ENCODE results near the gene KIAA0930.

The KIAA0930 gene

DNA sequence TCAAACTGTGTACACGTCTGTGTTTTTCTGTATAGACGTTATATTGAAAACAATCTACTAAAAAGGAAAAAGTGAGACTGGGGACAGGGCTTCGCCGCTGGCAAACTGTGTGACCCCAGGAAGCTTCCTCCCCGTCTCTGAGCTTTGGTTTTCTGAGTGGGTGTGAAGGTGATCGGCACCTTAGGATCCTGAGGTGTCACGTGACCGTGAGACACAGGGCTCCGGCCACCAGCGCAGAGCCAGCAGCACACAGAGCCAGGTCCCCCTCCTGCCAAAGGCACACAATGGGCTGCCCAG, 32.0 kb downstream of the KIAA0930 start:
- in situ Hi-C loops (cut with HindIII; ENCODE audit: low pct_ligation_motif_present, low pct_unique_long_range_greater_than_20kb, low sequenced_read_pairs) = no loop called here
- no peak for DNase-seq

DNA sequence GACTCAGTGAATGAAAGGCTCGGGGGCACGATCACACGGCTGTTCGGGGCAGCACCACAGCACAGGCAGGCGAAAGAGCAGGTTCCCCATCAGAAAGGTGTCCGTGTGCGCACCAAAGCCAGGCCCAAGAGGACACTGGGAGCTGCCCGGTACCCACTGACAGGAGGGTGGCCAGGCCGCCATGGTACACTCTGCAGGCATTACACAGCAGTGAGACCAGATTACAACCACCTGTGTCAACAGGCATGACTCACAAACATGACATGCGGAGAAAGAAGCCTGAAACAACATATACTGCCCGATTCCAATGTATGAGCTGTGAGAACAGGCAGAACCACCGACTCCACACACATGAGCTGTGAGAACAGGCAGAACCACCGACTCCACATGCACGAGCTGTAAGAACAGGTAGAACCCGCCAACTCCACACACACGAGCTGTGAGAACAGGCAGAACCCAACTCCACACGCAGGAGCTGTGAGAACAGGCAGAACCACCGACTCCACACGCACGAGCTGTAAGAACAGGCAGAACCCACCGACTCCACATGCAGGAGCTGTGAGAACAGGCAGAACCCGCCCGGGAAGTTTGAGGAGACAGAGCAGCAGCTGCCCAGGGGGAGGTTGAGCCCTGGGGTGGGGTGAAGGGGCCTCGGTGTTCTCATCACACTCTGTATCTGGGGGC, 32.6 kb downstream of the KIAA0930 start:
- in situ Hi-C loops (cut with HindIII; ENCODE audit: low pct_ligation_motif_present, low pct_unique_long_range_greater_than_20kb, low sequenced_read_pairs) = no loop called here
- DNase-seq = no peak

DNA sequence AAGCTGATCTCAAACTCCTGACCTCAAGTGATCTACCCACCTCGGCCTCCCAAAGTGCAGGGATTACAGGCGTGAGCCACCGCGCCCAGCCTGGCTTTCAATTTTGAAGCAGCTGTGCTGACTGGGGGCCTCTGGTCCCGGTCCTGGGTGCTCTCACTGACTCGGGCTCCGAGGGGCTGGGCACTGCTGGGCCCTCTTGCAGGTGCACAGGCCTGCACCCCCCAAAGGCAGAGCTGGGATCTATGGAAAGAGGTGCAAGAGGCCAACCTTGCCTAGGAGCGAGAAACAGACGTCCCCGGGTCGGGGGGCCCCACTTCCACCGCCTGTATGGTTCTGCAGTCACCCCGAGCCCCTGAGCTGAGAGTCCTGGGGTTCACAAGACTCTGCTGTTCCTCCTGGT, 33.2 kb downstream of the KIAA0930 start:
- DNase-seq = no peak
- in situ Hi-C loops (cut with HindIII; ENCODE audit: low pct_ligation_motif_present, low pct_unique_long_range_greater_than_20kb, low sequenced_read_pairs) = no loop called here

DNA sequence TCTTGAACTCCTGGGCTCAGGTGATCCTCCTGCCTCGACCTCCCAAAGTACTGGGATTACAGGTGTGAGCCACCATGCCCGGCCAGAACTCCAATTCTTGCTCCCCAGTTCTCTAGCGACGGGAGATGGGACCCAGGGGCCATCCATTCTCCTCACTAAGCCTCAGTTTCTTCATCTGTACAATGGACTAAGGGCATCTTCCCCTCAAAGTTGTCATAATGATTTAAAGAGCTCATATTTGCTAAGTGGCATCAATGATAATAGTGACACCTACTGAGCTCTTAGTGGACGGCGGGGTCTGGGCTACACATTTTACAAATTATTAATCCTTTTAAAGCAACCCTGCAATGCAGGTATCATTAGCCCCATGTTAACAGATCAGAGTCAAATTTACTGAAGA, 34.5 kb downstream of the KIAA0930 start:
- in situ Hi-C loops (cut with HindIII; ENCODE audit: low pct_ligation_motif_present, low pct_unique_long_range_greater_than_20kb, low sequenced_read_pairs) = no loop called here
- DNase-seq = no peak

DNA sequence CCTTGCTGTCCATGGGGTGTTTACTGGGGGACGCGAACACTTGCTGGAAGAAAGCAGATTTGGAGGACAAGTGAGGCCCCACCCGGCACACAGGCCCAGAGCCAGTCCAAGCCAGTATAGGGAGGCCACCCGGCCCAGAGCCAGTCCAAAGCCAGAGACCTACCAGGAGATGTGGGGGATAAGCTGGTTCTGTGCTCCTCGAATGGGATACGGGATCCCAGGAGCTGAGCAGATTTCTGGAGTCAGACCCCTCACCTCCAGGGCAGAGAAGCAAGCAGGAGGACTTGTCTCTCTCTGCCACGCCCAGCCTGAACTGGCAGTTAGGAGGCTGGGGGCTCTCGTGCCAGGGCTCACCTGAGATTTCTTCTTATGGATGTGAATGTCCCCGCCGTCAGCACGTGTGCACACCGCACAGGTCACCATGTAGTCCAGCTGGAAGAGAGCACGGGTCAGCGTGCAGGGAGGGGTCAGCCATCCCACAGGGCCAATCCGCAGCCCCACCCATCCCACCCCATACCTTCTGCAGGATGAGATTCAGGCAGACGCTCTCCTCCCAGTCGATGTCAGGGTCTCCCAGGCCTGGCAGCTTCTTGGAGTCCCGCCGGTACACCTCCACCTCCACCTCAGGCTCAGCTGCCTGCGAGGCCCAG, 35.3 kb downstream of the KIAA0930 start:
- DNase-seq = no peak
- in situ Hi-C loops (cut with HindIII; ENCODE audit: low pct_ligation_motif_present, low pct_unique_long_range_greater_than_20kb, low sequenced_read_pairs) = no loop called here

DNA sequence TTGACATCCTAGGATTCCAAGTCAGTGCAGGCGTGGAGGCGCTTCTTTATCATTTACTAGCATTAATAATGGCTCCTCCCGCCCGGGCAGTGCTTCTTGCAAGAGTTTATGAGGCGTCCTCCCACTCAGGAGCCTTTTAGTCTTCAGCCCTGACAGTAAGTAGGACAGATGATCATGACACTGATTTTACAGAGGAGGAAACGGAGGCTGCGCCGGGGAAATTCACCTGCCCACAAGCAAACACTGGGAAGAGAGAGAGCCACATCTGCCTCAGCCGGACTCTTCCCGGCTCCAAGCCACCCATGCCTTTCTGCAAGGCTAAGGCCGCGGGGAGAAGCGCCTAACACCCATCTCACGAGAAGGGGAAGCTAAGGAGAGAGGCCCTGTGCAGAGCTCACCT, 35.9 kb downstream of the KIAA0930 start:
- no peak for DNase-seq
- in situ Hi-C loops (cut with HindIII; ENCODE audit: low pct_ligation_motif_present, low pct_unique_long_range_greater_than_20kb, low sequenced_read_pairs) = no loop called here

DNA sequence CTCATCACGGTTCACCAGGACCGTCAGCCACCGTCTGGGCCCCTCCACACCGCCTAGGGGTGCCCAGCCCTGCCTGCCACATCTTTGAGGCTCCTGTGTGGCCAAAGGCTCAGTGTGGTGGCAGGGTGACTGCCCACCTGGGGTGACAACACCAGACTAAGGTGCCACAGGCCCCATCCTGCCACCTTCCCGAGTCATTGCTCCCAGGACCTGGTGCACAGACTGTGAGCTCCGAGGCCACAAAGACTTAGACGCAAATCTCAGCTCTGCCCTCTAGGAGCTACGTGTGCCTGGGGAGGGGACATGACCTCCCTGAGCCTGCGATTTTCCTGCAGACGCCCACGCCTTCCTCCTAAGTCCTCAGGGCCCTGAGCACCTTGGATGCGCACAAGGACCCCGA, 36.5 kb downstream of the KIAA0930 start:
- no peak for DNase-seq
- in situ Hi-C loops (cut with HindIII; ENCODE audit: low pct_ligation_motif_present, low pct_unique_long_range_greater_than_20kb, low sequenced_read_pairs) = no loop called here

DNA sequence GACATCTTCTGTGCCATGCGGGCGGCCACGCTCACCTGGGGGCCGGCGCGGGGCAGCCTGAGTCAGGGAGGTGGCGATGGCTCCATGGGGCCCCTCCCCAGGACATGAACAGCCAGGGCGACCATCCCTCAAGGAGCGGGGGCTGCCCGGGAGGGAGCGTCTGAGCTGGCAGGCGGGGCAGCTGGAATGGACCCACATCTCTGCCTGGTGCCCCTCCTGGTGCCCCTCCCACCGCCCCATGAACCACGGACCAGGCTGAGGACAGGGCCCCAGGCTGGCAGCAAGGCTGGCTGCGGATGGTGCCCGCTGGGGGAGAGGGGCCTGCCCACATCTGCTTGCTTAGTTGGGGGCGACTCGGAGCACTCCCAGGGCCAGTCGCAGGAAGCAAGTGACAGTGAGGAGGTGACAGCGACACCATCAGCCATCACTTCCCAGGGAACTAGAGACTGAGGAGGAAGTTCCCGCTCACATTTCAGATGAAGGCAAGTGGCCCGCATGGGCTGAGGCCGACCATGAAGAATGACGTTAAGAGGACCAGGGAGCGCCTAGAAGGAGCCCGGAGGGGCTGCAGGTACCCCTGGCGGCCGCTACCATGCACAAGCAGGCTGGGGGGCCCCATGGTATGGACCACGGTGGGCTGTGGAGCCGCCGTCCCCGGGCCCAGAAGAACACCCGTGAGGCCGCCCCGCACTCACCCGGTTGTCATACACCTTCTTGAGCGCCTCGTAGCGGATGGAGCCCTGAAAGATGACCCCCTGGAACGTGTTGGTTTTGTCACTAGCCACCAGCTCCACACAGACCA, 37.3 kb downstream of the KIAA0930 start:
- in situ Hi-C loops (cut with HindIII; ENCODE audit: low pct_ligation_motif_present, low pct_unique_long_range_greater_than_20kb, low sequenced_read_pairs) = no loop called here
- no peak for DNase-seq

DNA sequence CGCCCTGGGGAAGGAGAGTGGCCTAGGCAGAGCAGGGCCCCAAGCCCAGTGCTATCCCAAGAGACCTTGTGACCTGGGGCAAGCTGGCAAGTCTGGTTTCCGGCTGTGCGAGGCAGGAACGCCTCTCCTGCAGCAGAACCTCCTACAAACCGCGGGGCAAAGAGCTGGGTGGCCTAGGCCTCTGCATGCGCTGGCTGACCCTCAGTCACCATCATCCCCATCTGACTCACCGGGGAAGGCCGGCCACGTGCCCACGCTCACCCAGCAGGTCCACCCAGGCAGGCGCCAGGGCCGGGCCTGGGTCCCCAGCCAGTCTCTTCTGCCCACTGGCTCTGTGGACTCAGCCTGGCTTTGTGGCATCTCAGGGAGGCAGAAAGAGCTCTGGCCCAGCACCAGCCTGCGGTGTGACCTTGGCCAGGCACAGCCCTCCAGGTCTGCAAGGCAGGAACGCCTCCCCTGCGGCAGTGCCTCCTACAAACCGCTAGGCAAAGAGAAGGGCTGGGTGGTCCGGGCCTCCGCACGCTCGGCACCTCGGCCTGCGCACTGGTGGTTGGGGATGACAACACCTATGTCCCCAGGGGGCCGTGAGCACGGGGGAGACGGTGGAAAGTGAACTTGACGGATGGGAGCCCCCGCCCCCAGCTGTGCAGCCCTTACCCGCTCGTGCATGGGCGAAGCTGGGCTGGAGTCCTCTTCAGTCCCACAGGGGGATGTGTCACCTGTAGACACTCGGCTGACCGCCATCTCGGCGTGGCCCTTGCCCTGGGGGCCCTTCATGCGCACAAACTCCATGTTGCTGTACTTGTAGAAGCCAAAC, 38.2 kb downstream of the KIAA0930 start:
- no peak for DNase-seq
- in situ Hi-C loops (cut with HindIII; ENCODE audit: low pct_ligation_motif_present, low pct_unique_long_range_greater_than_20kb, low sequenced_read_pairs) = no loop called here

DNA sequence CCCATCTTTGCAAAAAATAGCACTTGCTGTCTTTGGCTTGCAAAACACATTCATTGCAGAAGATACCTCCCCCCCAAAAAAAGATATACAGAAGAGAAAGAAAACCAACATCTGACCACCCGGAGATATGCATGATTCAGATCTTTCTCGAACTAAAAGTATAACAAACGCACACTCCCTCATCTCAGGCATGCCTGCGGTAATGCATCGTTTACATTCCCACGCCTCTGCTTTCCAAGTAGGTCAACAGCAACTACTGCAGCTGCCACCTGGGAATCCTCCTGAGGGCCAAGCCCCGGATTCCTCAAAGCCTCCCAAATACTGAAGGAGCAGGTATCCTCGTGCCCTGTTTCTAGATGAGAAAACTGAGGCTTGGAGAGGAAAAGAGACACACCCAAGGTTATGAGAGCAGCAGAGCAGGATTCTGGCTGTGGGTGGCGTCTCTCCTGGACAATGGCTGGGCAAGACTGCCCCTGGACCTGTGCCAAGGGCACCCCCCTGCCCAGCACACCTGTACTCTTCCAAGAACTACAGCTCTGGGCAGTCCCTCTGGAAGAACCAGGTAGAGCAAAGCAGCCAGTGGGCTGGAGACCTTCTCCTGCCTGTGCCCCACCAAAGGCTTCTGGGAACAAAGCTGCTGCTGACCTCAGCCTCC, 38.9 kb downstream of the KIAA0930 start:
- in situ Hi-C loops (cut with HindIII; ENCODE audit: low pct_ligation_motif_present, low pct_unique_long_range_greater_than_20kb, low sequenced_read_pairs) = no loop called here
- no peak for DNase-seq

DNA sequence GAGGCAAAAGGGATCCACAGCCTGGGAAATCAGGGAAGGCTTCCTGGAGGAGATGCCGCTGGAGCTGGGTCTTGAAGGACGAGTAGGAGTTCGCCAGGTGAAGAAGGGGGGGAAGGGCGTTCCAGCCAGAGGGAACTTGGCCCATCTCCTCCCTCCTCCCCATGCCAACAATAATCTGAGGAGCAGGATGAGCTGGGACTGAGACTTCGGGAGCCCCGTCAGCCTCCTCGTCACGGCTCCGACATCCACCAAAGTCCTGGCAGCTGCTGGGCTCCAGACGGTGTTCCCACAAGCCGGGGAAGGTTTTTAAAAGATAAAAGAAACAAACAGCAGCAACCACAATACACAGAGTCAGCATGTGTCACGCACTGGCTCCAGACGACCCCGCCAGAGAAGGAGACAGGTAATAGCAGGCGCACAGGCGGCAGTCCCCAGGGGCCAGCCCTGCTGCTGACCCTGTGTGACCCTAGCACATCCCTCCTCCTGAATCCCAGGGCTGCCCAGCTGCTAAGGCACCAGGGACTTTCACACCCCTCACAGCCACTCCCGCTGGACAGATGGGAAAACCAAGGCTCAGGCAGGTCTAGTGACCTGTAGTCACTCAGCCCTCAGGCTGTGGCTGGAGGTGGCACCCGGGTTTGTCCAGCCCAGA, 39.7 kb downstream of the KIAA0930 start:
- in situ Hi-C loops (cut with HindIII; ENCODE audit: low pct_ligation_motif_present, low pct_unique_long_range_greater_than_20kb, low sequenced_read_pairs) = no loop called here
- no peak for DNase-seq

DNA sequence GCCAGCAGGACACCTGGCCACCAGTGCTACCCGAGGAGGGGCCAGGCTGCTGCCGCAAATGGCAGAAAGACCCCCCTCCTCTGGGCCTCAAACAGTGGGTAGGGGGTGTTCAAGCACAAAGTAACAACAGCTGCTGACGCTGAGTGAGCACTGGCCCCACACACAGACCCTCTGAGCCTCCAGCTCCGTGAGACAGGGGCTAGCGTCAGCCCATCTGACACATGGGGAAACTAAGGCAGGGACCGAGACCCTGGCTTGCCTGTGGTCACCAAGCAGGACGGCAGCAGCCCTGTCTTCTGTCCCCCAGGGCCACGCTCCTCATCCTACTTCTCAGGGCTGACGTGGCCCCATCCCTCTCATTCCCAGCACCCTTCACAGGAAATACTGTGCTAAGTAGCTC, 40.5 kb downstream of the KIAA0930 start:
- DNase-seq = no peak
- in situ Hi-C loops (cut with HindIII; ENCODE audit: low pct_ligation_motif_present, low pct_unique_long_range_greater_than_20kb, low sequenced_read_pairs) = no loop called here

DNA sequence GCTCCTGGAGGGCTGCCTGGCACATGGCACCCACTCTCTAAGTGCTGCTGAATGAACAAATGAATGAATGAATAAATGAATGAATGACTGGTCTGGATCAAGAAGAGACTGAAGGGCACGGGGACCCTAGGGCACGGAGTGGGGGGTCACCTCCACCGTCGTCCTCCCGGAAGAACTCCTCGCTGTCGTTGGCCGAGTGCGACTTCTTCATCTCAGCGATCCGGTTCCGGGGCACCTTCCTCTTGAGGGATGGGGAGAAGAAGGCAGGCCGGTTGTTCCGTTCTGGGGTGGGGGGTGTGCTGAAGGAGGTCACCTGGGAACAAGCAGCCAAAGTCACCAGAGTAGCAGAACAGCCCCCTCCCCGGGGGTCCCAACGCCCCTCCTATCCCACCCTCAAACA, 41.0 kb downstream of the KIAA0930 start:
- in situ Hi-C loops (cut with HindIII; ENCODE audit: low pct_ligation_motif_present, low pct_unique_long_range_greater_than_20kb, low sequenced_read_pairs) = no loop called here

DNA sequence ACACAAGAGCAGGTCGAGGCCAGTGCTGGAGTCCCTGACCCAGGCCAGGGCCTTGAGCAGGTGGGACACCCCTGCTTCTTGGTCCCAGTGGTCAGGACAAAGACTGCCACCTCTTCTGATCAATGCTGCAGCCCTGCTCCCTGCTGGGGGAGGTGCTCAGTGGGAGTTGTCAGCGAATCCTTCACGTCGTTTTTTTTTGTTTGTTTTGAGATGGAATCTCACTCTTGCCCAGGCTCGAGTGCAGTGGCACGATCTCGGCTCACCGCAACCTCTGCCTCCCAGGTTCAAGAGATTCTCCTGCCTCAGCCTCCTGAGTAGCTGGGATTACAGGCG, 42.3 kb downstream of the KIAA0930 start:
- in situ Hi-C loops (cut with HindIII; ENCODE audit: low pct_ligation_motif_present, low pct_unique_long_range_greater_than_20kb, low sequenced_read_pairs) = no loop called here
- no peak for DNase-seq

More for the DNA sequence above, 41.0 kb downstream of the KIAA0930 start:
- DNase-seq = no peak

DNA sequence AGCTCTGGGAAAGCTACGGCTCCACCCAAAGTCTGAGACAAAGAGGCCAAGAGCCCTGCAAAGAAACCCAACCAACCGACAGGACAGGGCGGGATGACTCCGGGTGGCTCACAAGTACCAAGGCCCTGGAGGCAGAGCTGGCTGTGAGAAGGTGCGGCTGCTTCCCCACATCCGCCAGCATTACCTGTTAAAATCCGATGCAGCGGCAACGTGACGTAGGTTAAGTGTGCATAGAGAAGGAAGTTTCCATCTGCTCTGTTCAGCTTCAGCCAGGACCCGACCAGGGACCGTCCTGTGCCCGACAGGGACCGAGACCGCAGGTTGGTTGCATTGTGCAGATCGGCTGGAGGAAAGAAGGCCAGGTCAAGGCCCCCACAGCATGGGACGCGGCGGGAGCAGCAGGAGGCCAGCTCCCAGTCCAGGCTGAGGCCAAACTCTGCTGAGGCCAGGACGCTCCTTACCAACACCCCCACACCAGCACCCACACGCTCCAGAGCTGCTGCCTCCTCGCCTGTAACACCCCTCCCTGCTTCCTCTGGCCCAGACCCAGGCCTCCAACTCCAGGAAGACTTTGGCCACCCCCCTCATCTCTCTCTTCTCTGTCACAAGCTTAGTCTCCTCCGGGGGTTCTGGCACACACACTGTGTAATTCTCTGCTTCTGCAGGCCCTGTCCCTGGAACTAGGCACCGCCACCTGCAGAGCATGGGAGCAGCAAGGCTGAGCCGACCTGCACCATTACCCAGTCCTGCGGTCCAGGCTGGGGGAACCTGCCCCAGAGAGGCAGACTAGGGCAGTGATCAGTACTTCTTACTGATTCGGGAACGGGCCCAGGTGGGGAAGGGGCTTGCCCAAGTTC, 42.9 kb downstream of the KIAA0930 start:
- in situ Hi-C loops (cut with HindIII; ENCODE audit: low pct_ligation_motif_present, low pct_unique_long_range_greater_than_20kb, low sequenced_read_pairs) = no loop called here
- DNase-seq = no peak

DNA sequence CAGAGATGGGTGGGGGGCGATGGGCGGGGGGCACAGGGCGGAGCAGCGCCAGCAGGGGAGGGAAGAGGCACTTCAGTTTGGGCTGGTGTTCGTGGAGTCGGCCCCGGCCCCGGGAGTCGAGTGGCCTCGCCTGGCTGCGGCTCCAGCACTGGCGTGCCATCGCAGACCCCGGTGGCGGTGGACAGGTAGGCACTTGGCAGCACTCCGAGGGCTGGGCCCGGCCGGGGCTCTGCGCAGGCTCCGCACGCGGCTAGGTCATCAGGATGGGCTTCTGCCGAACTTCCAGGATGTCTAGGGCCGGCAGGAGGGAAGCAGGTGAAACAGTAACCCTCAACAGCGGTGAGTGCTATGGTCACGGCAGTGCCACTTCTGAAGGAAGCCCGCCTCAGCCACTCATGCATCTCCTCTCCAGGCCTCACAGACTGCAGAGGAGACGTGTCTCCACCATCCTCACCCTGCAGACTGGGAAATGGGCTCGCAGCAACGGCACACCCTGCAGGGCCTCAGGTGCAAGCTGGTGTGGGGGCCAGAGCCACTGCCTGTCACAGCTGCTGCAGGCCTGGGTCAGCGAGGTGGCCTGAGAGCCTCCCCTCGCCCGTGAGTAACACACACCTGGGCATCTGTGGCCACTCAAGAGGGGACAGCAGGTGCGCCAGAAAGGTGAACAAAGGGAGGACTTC, 43.6 kb downstream of the KIAA0930 start:
- no peak for DNase-seq
- in situ Hi-C loops (cut with HindIII; ENCODE audit: low pct_ligation_motif_present, low pct_unique_long_range_greater_than_20kb, low sequenced_read_pairs) = no loop called here

DNA sequence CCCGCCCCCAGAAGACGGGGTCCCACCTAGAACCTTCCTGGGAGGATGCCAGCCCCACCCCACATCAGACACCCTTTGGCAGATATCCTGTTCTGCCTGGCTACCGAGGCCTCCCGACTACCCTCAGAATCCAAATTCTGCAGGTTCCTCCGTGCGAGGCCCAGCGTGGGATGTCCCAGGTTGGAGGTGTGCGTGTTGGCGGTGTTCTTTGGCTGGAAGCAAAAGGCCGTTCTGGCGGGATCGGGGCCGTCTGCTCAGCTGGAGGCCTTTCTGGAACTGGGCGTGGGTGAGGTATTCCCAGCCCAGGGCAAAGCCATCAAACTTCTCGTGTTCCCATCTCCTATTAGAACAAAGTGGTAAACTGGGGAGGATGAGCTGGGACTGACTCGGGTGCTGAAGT, 44.4 kb downstream of the KIAA0930 start:
- in situ Hi-C loops (cut with HindIII; ENCODE audit: low pct_ligation_motif_present, low pct_unique_long_range_greater_than_20kb, low sequenced_read_pairs) = no loop called here
- DNase-seq = no peak

Data from ACHN (cell line).